Testis (tissue), 2 donors: ENCODE data around the gene ARRDC5.

ENCODE experiments used
- POLR2A ChIP-seq: fragments of 450-650 bp; IDR thresholded peaks from one replicate; pipeline ENCODE4 v1.6.1; 2017; ENCODE audit warnings: antibody characterized with exemption, mild to moderate bottlenecking, moderate library complexity
- TF ChIP-seq, protein P1 (sequence below), 3 experiments: fragments of 450-650 bp in 2 of 3; fragments of 200-600 bp in 1 of 3; sonication (generic) in 1 of 3; IDR thresholded peaks; one replicate each; pipeline ENCODE4 v1.5.1; 2016 to 2019; ENCODE audit warnings: antibody characterized with exemption in 3 of 3, mild to moderate bottlenecking in 2 of 3, moderate library complexity in 1 of 3

DNA sequence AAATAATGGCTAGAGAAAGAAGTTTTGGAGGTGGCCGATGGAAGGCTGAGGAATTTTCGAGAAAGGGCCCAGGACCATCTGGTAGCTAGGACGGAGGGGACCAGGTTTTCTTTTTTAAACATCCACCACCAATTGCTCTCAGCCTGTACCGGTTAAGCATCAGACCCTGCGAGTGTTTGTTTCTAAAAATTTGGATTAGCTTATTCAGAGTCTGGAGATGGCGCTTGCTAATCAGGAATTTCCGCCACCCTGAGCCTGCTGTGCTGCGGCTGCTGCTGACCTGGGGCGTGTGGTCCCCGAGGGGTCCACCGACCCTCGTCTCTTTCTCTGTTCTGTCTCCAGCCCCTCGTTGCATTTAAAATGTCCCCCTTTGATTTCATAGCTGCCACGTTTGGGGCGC lies 8.6 kb upstream of the ARRDC5 start:
- TF ChIP-seq, protein P1, sequence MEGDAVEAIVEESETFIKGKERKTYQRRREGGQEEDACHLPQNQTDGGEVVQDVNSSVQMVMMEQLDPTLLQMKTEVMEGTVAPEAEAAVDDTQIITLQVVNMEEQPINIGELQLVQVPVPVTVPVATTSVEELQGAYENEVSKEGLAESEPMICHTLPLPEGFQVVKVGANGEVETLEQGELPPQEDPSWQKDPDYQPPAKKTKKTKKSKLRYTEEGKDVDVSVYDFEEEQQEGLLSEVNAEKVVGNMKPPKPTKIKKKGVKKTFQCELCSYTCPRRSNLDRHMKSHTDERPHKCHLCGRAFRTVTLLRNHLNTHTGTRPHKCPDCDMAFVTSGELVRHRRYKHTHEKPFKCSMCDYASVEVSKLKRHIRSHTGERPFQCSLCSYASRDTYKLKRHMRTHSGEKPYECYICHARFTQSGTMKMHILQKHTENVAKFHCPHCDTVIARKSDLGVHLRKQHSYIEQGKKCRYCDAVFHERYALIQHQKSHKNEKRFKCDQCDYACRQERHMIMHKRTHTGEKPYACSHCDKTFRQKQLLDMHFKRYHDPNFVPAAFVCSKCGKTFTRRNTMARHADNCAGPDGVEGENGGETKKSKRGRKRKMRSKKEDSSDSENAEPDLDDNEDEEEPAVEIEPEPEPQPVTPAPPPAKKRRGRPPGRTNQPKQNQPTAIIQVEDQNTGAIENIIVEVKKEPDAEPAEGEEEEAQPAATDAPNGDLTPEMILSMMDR (IDR thresholded peaks at IDR 0.05), result no peak
- TF ChIP-seq POLR2A, result no peak
